H9 (cell line): Measurements from ENCODE around the gene UBASH3A. TPM values are rescaled to one million over a fixed set of nuclear protein-coding genes. Genes with fewer than 3 reads are reported as not detected.

Experiments used
- DNase-seq: peaks from one replicate; pipeline ENCODE4 v3.0.0-alpha.2; 2017
- H2AFZ ChIP-seq: one replicate; pipeline ENCODE4 v1.6.1; 2013; ENCODE audit warnings: mild to moderate bottlenecking, low read length, control low read depth, moderate library complexity
- H2AK5ac ChIP-seq: 2 replicates; pipeline ENCODE4 v1.6.1; 2013; ENCODE audit warnings: low read length, control low read depth, mixed read lengths; ENCODE audit not compliant: insufficient read length
- H2BK120ac ChIP-seq: one replicate; pipeline ENCODE4 v1.6.1; 2013; ENCODE audit warnings: low read depth, mild to moderate bottlenecking, low read length, control low read depth, inconsistent platforms; ENCODE audit not compliant: poor library complexity, severe bottlenecking
- H2BK12ac ChIP-seq: 2 replicates; pipeline ENCODE4 v1.6.1; 2013; ENCODE audit warnings: low read length, control low read depth, mixed read lengths, low read depth; ENCODE audit not compliant: insufficient read length
- H2BK15ac ChIP-seq: 2 replicates; pipeline ENCODE4 v1.6.1; 2013; ENCODE audit warnings: low read depth, low read length, control low read depth
- H2BK20ac ChIP-seq: one replicate; pipeline ENCODE4 v1.6.1; 2013; ENCODE audit warnings: low read depth, mild to moderate bottlenecking, low read length, control low read depth, inconsistent platforms; ENCODE audit not compliant: poor library complexity, severe bottlenecking
- H2BK5ac ChIP-seq: 2 replicates; pipeline ENCODE4 v1.6.1; 2013; ENCODE audit warnings: low read length, control low read depth, mixed read lengths; ENCODE audit not compliant: insufficient read length
- H3K14ac ChIP-seq: 2 replicates; pipeline ENCODE4 v1.6.1; 2013; ENCODE audit warnings: low read length, control low read depth; ENCODE audit not compliant: insufficient read depth
- H3K18ac ChIP-seq: 2 replicates; pipeline ENCODE4 v1.6.1; 2013; ENCODE audit warnings: low read depth, mild to moderate bottlenecking, mixed read lengths, low read length, control low read depth; ENCODE audit not compliant: insufficient read length
- H3K23ac ChIP-seq: 2 replicates; pipeline ENCODE4 v1.6.1; 2013; ENCODE audit warnings: low read length, control low read depth, mixed read lengths, low read depth; ENCODE audit not compliant: insufficient read length
- H3K23me2 ChIP-seq: 2 replicates; pipeline ENCODE4 v1.6.1; 2013; ENCODE audit warnings: low read depth, mild to moderate bottlenecking, mixed read lengths, low read length, control low read depth; ENCODE audit not compliant: insufficient read length, poor library complexity, severe bottlenecking
- H3K27ac ChIP-seq: 2 replicates; pipeline ENCODE4 v1.5.1; 2013; ENCODE audit warnings: low read length, control low read depth, mixed read lengths, low read depth; ENCODE audit not compliant: insufficient read length
- H3K27me3 ChIP-seq: 2 replicates; pipeline ENCODE4 v1.6.1; 2013; ENCODE audit warnings: low read length, control low read depth, inconsistent platforms; ENCODE audit not compliant: insufficient read depth
- H3K4ac ChIP-seq: 2 replicates; pipeline ENCODE4 v1.6.1; 2013; ENCODE audit warnings: low read depth, mild to moderate bottlenecking, control low read depth, inconsistent platforms, low read length, moderate library complexity
- H3K4me1 ChIP-seq: 2 replicates; pipeline ENCODE4 v1.6.1; 2013; ENCODE audit warnings: low read length, control low read depth, inconsistent platforms; ENCODE audit not compliant: insufficient read depth
- H3K4me2 ChIP-seq: 2 replicates; pipeline ENCODE4 v1.6.1; 2013; ENCODE audit warnings: low read length, control low read depth, mixed read lengths; ENCODE audit not compliant: insufficient read length, insufficient read depth
- H3K56ac ChIP-seq: 2 replicates; pipeline ENCODE4 v1.6.1; 2013; ENCODE audit warnings: low read depth, mild to moderate bottlenecking, mixed read lengths, low read length, control low read depth; ENCODE audit not compliant: insufficient read length
- H3K79me1 ChIP-seq: 2 replicates; pipeline ENCODE4 v1.6.1; 2013; ENCODE audit warnings: low read depth, mild to moderate bottlenecking, moderate library complexity, low read length, control low read depth, inconsistent platforms; ENCODE audit not compliant: insufficient read depth, poor library complexity, severe bottlenecking
- H3K79me2 ChIP-seq: 2 replicates; pipeline ENCODE4 v1.6.1; 2013; ENCODE audit warnings: low read length, control low read depth, inconsistent platforms; ENCODE audit not compliant: insufficient read depth
- H3K9ac ChIP-seq: 2 replicates; pipeline ENCODE4 v1.6.1; 2013; ENCODE audit warnings: low read length, control low read depth, mixed read lengths; ENCODE audit not compliant: insufficient read length; ENCODE audit errors: extremely low read depth
- H3K9me3 ChIP-seq: one replicate; pipeline ENCODE4 v1.6.1; 2013; ENCODE audit warnings: low read depth, low read length, inconsistent platforms; ENCODE audit not compliant: control insufficient read depth
- H3T11ph ChIP-seq: one replicate; pipeline ENCODE4 v1.6.1; 2013; ENCODE audit warnings: mild to moderate bottlenecking, low read length, control low read depth, inconsistent platforms
- H4K20me1 ChIP-seq: one replicate; pipeline ENCODE4 v1.6.1; 2013; ENCODE audit not compliant: control insufficient read depth, insufficient read length, insufficient read depth
- H4K5ac ChIP-seq: 2 replicates; pipeline ENCODE4 v1.6.1; 2013; ENCODE audit warnings: low read depth, mild to moderate bottlenecking, mixed read lengths, low read length, control low read depth; ENCODE audit not compliant: insufficient read length
- H4K8ac ChIP-seq: replicated peaks from 2 replicates; pipeline ENCODE4 v1.6.1; 2013; ENCODE audit warnings: low read length, control low read depth, mixed read lengths, low read depth; ENCODE audit not compliant: insufficient read length
- H4K91ac ChIP-seq: 2 replicates; pipeline ENCODE4 v1.6.1; 2013; ENCODE audit warnings: low read depth, mild to moderate bottlenecking, moderate library complexity, mixed read lengths, low read length, control low read depth; ENCODE audit not compliant: insufficient read length
- H3K27ac Mint-ChIP-seq, 3 experiments: 2 replicates in 2 of 3; 3 replicates in 1 of 3; pipeline ENCODE4 v1.8.0; 2020 to 2021; ENCODE audit warnings: mixed read lengths in 3 of 3, mild to moderate bottlenecking in 1 of 3, moderate library complexity in 1 of 3
- H3K27me3 Mint-ChIP-seq: 2 replicates; pipeline ENCODE4 v1.8.0; 2021; ENCODE audit warnings: low read depth, mild to moderate bottlenecking, moderate library complexity, mixed read lengths
- H3K36me3 Mint-ChIP-seq, 3 experiments: 2 replicates in 2 of 3; 3 replicates in 1 of 3; pipeline ENCODE4 v1.8.0; 2020 to 2021; ENCODE audit warnings: low read depth in 3 of 3, mixed read lengths in 3 of 3; ENCODE audit not compliant: insufficient read depth in 1 of 3
- H3K4me1 Mint-ChIP-seq, 2 experiments: 2 replicates each; pipeline ENCODE4 v1.8.0; 2020; ENCODE audit warnings: mixed read lengths in 2 of 2
- H3K4me3 Mint-ChIP-seq, 2 experiments: 2 replicates in 1 of 2; 3 replicates in 1 of 2; pipeline ENCODE4 v1.8.0; 2020 to 2021; ENCODE audit warnings: mild to moderate bottlenecking in 2 of 2, mixed read lengths in 2 of 2, moderate library complexity in 1 of 2
- H3K9me3 Mint-ChIP-seq, 2 experiments: 2 replicates in 1 of 2; 3 replicates in 1 of 2; pipeline ENCODE4 v1.8.0; 2020; ENCODE audit warnings: mild to moderate bottlenecking in 2 of 2, mixed read lengths in 2 of 2, moderate library complexity in 1 of 2
- WGBS: extraction: QIAGEN DNeasy Blood & Tissue Kit; methylation state at CpG from one replicate; pipeline ENCODE4 v1.1.7; 2013; ENCODE audit warnings: missing lambda C conversion rate, low lambda C conversion rate, mixed read lengths; ENCODE audit not compliant: insufficient read length; ENCODE audit errors: extremely low coverage; 5-methylcytosine and 5-hydroxymethylcytosine counted together
- total RNA-seq: library from RNA; stranded (reverse); gene quantifications from 2 replicates; pipeline ENCODE4 v1.2.1, GENCODE V29; 2021
- TF ChIP-seq, protein P1 (sequence below): fragments of 200-600 bp; sonication (generic); conservative IDR thresholded peaks from 3 replicates; pipeline ENCODE4 v1.8.0; 2021; ENCODE audit warnings: antibody characterized with exemption, mild to moderate bottlenecking

The UBASH3A gene
- total RNA-seq, 1 experiment from 2014 or later, result not detected

- Mint-ChIP-seq H3K4me1 (peaks cover 2 to 11% of the 10 kb centered on the region in 2 experiments; a peak in 2 of 4 replicates), H3K27ac (no peak overlapping the region), H3K4me3 (no peak overlapping the region), H3K27me3 (peaks cover 30% of the 10 kb centered on the region), H3K36me3 (no peaks in the 10 kb centered on the region), H3K9me3 (no peaks in the 10 kb centered on the region; a peak in 2 of 5 replicates)
- no peak overlapping the region for H3K9ac ChIP-seq
- no peak overlapping the region for H4K5ac ChIP-seq
- H2BK15ac ChIP-seq, result no peak overlapping the region
- H4K20me1 ChIP-seq, result no peaks in the 10 kb centered on the region
- H2BK5ac ChIP-seq, result no peak overlapping the region
- H2BK20ac ChIP-seq, result no peak overlapping the region
- H3T11ph ChIP-seq, result no peak overlapping the region
- H4K8ac ChIP-seq, result no peak overlapping the region
- H3K4ac ChIP-seq, result no peak overlapping the region
- H4K91ac ChIP-seq, result no peak overlapping the region
- H3K56ac ChIP-seq, result no peak overlapping the region
- no peak overlapping the region for H3K27ac ChIP-seq
- no peak overlapping the region for H3K18ac ChIP-seq
- no peak overlapping the region for H2AK5ac ChIP-seq
- no peak overlapping the region for H3K23ac ChIP-seq
- no peaks in the 10 kb centered on the region for H3K4me1 ChIP-seq
- H2BK120ac ChIP-seq, result no peak overlapping the region
- no CpG with 5 or more reads among the region's 4 CpGs for WGBS
- no peak for DNase-seq
- no peak overlapping the region for H2BK12ac ChIP-seq
- H2AFZ ChIP-seq, result no peak overlapping the region
- H3K4me2 ChIP-seq, result no peak overlapping the region
- H3K9me3 ChIP-seq, result no peaks in the 10 kb centered on the region
- H3K79me2 ChIP-seq, result no peaks in the 10 kb centered on the region
- no peaks in the 10 kb centered on the region for H3K79me1 ChIP-seq
- H3K14ac ChIP-seq, result no peak overlapping the region
- TF ChIP-seq, protein P1, sequence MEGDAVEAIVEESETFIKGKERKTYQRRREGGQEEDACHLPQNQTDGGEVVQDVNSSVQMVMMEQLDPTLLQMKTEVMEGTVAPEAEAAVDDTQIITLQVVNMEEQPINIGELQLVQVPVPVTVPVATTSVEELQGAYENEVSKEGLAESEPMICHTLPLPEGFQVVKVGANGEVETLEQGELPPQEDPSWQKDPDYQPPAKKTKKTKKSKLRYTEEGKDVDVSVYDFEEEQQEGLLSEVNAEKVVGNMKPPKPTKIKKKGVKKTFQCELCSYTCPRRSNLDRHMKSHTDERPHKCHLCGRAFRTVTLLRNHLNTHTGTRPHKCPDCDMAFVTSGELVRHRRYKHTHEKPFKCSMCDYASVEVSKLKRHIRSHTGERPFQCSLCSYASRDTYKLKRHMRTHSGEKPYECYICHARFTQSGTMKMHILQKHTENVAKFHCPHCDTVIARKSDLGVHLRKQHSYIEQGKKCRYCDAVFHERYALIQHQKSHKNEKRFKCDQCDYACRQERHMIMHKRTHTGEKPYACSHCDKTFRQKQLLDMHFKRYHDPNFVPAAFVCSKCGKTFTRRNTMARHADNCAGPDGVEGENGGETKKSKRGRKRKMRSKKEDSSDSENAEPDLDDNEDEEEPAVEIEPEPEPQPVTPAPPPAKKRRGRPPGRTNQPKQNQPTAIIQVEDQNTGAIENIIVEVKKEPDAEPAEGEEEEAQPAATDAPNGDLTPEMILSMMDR, result no peak
- no peaks in the 10 kb centered on the region for H3K27me3 ChIP-seq
- H3K23me2 ChIP-seq, result no peaks in the 10 kb centered on the region
Observed at GRCh38 chr21:42418886-42419285, 15.2 kb downstream of the UBASH3A start.
